HepG2 (cell line): ENCODE results near the gene KIAA0825.

ENCODE experiments used
- BRF2 ChIP-seq: sonication (generic); formaldehyde crosslinking; IDR thresholded peaks from 2 replicates; pipeline ENCODE4 v1.8.1; 2022; ENCODE audit warnings: mild to moderate bottlenecking, missing genetic modification reagents
- CTCF ChIP-seq: sonication (generic); formaldehyde crosslinking; IDR thresholded peaks from 2 replicates; pipeline ENCODE4 v1.5.0; 2020; ENCODE audit warnings: mild to moderate bottlenecking, missing genetic modification reagents, moderate library complexity
- GLI4 ChIP-seq: sonication (generic); formaldehyde crosslinking; IDR thresholded peaks from 2 replicates; pipeline ENCODE4 v1.5.1; 2020; ENCODE audit warnings: missing genetic modification reagents, mild to moderate bottlenecking, moderate library complexity, borderline replicate concordance
- MED13 ChIP-seq: sonication (generic); formaldehyde crosslinking; IDR thresholded peaks from 2 replicates; pipeline ENCODE4 v1.5.0; 2020; ENCODE audit warnings: missing genetic modification reagents
- NFYB ChIP-seq: sonication (generic); formaldehyde crosslinking; IDR thresholded peaks from 2 replicates; pipeline ENCODE4 v1.4.0; 2020; ENCODE audit warnings: missing genetic modification reagents
- POLR2AphosphoS2 ChIP-seq: IDR thresholded peaks from 2 replicates; pipeline ENCODE4 v1.6.1; 2011; ENCODE audit warnings: low read depth, low read length, improper control_type of control experiment
- TAF1 ChIP-seq: sonication (generic); formaldehyde crosslinking; IDR thresholded peaks from 2 replicates; pipeline ENCODE4 v1.4.0; 2020; ENCODE audit warnings: missing genetic modification reagents
- ZFP37 ChIP-seq: sonication (generic); formaldehyde crosslinking; IDR thresholded peaks from 2 replicates; pipeline ENCODE4 v1.4.0; 2020; ENCODE audit warnings: missing genetic modification reagents, borderline replicate concordance
- ZNF580 ChIP-seq: IDR thresholded peaks from 2 replicates; pipeline ENCODE4 v1.6.1; 2016; ENCODE audit warnings: low read depth, borderline replicate concordance
- ZSCAN20 ChIP-seq: sonication (generic); formaldehyde crosslinking; IDR thresholded peaks from 2 replicates; pipeline ENCODE4 v1.4.0; 2020; ENCODE audit warnings: missing genetic modification reagents, mild to moderate bottlenecking, borderline replicate concordance

GRCh38 chr5:94517490-94518488 is 100.6 kb downstream of the KIAA0825 start:
- TF ChIP-seq NFYB (CRISPR knock-in tag): no peak
- TF ChIP-seq POLR2AphosphoS2: no peak
- no peak for TF ChIP-seq CTCF (CRISPR knock-in tag)
- TF ChIP-seq BRF2 (CRISPR knock-in tag): no peak
- no peak for TF ChIP-seq ZFP37 (CRISPR knock-in tag)
- no peak for TF ChIP-seq GLI4 (CRISPR knock-in tag)
- no peak for TF ChIP-seq ZNF580 (CRISPR knock-in tag)
- TF ChIP-seq TAF1 (CRISPR knock-in tag): no peak
- no peak for TF ChIP-seq MED13 (CRISPR knock-in tag)
- no peak for TF ChIP-seq ZSCAN20 (CRISPR knock-in tag)
